Loucy (cell line): Measurements from ENCODE around the gene BRD4.

Source experiments
- H2AFZ ChIP-seq: fragments of 200-600 bp; sonication (generic); 2 replicates; pipeline ENCODE4 v1.6.0; 2016; ENCODE audit warnings: antibody characterized with exemption, mild to moderate bottlenecking, low read length, moderate library complexity
- H3F3A ChIP-seq: fragments of 200-600 bp; 2 replicates; pipeline ENCODE4 v1.6.0; 2016; ENCODE audit warnings: antibody characterized with exemption, low read depth, mild to moderate bottlenecking
- H3K27me3 ChIP-seq: fragments of 200-600 bp; sonication (generic); 2 replicates; pipeline ENCODE4 v1.6.1; 2014; ENCODE audit warnings: low read length, mild to moderate bottlenecking; ENCODE audit not compliant: insufficient read depth, poor library complexity, severe bottlenecking
- H3K36me3 ChIP-seq: fragments of 200-600 bp; sonication (generic); 2 replicates; pipeline ENCODE4 v1.6.1; 2016; ENCODE audit warnings: low read length; ENCODE audit not compliant: insufficient read depth
- H3K4me1 ChIP-seq: fragments of 200-600 bp; sonication (generic); 2 replicates; pipeline ENCODE4 v1.5.1; 2014; ENCODE audit warnings: low read length, mild to moderate bottlenecking; ENCODE audit not compliant: insufficient read depth, poor library complexity, severe bottlenecking
- H3K4me2 ChIP-seq: fragments of 200-600 bp; sonication (generic); 2 replicates; pipeline ENCODE4 v1.6.0; 2014; ENCODE audit warnings: antibody characterized with exemption, low read length, low read depth, mild to moderate bottlenecking; ENCODE audit not compliant: poor library complexity, severe bottlenecking
- H3K4me3 ChIP-seq: fragments of 200-600 bp; sonication (generic); 2 replicates; pipeline ENCODE4 v1.5.1; 2014; ENCODE audit warnings: low read length, mild to moderate bottlenecking, mixed read lengths; ENCODE audit not compliant: poor library complexity, severe bottlenecking
- H3K79me2 ChIP-seq: fragments of 200-600 bp; sonication (generic); 2 replicates; pipeline ENCODE4 v1.6.1; 2014; ENCODE audit warnings: low read length; ENCODE audit not compliant: insufficient read depth
- H3K9ac ChIP-seq: fragments of 200-600 bp; sonication (generic); 2 replicates; pipeline ENCODE4 v1.6.0; 2014; ENCODE audit warnings: mild to moderate bottlenecking, low read depth, low read length, moderate library complexity; ENCODE audit not compliant: poor library complexity, severe bottlenecking
- H3K9me2 ChIP-seq: fragments of 200-600 bp; sonication (generic); replicated peaks from 2 replicates; pipeline ENCODE4 v1.6.1; 2016; ENCODE audit warnings: low read depth, low read length, mixed read lengths
- H3K9me3 ChIP-seq: fragments of 200-600 bp; sonication (generic); 2 replicates; pipeline ENCODE4 v1.6.1; 2014; ENCODE audit warnings: mild to moderate bottlenecking, antibody characterized with exemption, low read length, low read depth; ENCODE audit not compliant: insufficient read depth
- H4K20me1 ChIP-seq: fragments of 200-600 bp; sonication (generic); 2 replicates; pipeline ENCODE4 v1.6.0; 2014; ENCODE audit warnings: antibody characterized with exemption, low read length, mild to moderate bottlenecking; ENCODE audit not compliant: insufficient read depth, poor library complexity, severe bottlenecking
- EZH2phosphoT487 ChIP-seq: fragments of 200-600 bp; IDR thresholded peaks from 2 replicates; pipeline ENCODE4 v1.6.1; 2018; ENCODE audit warnings: antibody characterized with exemption, mild to moderate bottlenecking, moderate library complexity, borderline replicate concordance
- TF ChIP-seq, protein P1 (sequence below): fragments of 200-600 bp; sonication (generic); conservative IDR thresholded peaks from 2 replicates; pipeline ENCODE4 v1.5.1; 2014; ENCODE audit warnings: mild to moderate bottlenecking, antibody characterized with exemption, low read length

Gene BRD4

DNA sequence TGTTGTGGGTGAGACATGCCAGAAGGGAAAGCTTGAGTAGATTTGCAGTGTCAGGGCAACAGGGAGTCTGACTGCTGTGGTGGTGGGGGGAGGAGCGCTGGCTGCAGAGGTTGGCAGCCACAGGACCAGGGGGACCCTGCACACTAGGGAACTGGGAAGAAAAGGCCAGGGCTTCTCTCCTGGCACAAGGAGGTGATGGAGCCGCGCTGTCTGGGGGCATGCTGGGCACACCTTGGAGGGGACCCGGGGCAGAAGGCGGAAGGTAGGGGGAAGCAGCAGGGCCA lies 86.2 kb downstream of the BRD4 start:
- H3K9me2 ChIP-seq = no peaks in the 10 kb centered on the region
- peaks cover 4% of the 10 kb centered on the region; the same call in 1 of the 2 replicates for H3K79me2 ChIP-seq
- no peaks in the 10 kb centered on the region for H3K4me1 ChIP-seq
- no peaks in the 10 kb centered on the region for H3K27me3 ChIP-seq
- peaks cover 12% of the 10 kb centered on the region for H4K20me1 ChIP-seq
- H3K4me2 ChIP-seq = no peak overlapping the region
- peaks cover 91% of the 10 kb centered on the region; the same call in 1 of the 2 replicates for H3K36me3 ChIP-seq
- no peak overlapping the region for H3K9ac ChIP-seq
- no peak overlapping the region for H3K4me3 ChIP-seq
- TF ChIP-seq, protein P1, sequence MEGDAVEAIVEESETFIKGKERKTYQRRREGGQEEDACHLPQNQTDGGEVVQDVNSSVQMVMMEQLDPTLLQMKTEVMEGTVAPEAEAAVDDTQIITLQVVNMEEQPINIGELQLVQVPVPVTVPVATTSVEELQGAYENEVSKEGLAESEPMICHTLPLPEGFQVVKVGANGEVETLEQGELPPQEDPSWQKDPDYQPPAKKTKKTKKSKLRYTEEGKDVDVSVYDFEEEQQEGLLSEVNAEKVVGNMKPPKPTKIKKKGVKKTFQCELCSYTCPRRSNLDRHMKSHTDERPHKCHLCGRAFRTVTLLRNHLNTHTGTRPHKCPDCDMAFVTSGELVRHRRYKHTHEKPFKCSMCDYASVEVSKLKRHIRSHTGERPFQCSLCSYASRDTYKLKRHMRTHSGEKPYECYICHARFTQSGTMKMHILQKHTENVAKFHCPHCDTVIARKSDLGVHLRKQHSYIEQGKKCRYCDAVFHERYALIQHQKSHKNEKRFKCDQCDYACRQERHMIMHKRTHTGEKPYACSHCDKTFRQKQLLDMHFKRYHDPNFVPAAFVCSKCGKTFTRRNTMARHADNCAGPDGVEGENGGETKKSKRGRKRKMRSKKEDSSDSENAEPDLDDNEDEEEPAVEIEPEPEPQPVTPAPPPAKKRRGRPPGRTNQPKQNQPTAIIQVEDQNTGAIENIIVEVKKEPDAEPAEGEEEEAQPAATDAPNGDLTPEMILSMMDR = no peak
- TF ChIP-seq EZH2phosphoT487 = no peak
- H2AFZ ChIP-seq = no peak overlapping the region
- H3F3A ChIP-seq = no peaks in the 10 kb centered on the region
- no peaks in the 10 kb centered on the region for H3K9me3 ChIP-seq

GRCh38 chr19:15245370-15246197 lies 86.8 kb downstream of the BRD4 start:
- Histone ChIP-seq H3K9me2 (no peaks in the 10 kb centered on the region), H2AFZ (no peak overlapping the region), H3K4me3 (no peak overlapping the region), H3K9me3 (no peaks in the 10 kb centered on the region), H3K79me2 (peaks cover 2% of the 10 kb centered on the region; the same call in 1 of the 2 replicates), H3K4me1 (no peaks in the 10 kb centered on the region), H3K4me2 (no peak overlapping the region), H3K9ac (no peak overlapping the region), H3K36me3 (peaks cover 91% of the 10 kb centered on the region; the same call in 1 of the 2 replicates), H4K20me1 (peaks cover 12% of the 10 kb centered on the region), H3K27me3 (no peaks in the 10 kb centered on the region), H3F3A (no peaks in the 10 kb centered on the region)
- TF ChIP-seq, protein P1 = no peak
- TF ChIP-seq EZH2phosphoT487 = no peak

DNA sequence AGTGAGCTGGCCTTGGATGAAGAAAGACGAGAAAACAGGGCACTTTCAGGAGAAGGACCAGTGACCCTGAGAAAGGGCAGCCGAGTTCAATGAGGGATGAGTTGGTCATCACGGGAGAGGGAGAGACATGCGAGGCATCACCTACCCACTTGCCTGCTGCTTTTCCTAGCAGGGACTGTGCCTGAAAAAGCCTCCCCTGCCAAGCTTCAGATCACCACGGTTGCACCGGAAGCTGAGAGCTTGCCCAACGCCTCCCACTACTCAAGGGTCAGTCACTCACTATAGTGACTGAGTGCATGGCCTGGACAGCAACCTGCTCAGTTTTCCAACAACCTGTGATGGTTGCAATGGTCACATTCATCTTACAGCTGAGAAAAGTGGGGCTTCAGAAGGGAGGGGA lies 87.5 kb downstream of the BRD4 start:
- Histone ChIP-seq H3K4me1 (no peaks in the 10 kb centered on the region), H3K4me2 (no peak overlapping the region), H3K9ac (no peak overlapping the region), H3K9me2 (no peaks in the 10 kb centered on the region), H3K79me2 (no peaks in the 10 kb centered on the region), H3K9me3 (no peaks in the 10 kb centered on the region), H3K4me3 (no peak overlapping the region), H3K27me3 (no peaks in the 10 kb centered on the region), H4K20me1 (peaks cover 7% of the 10 kb centered on the region), H3F3A (no peaks in the 10 kb centered on the region), H3K36me3 (peaks cover 90% of the 10 kb centered on the region; the same call in 1 of the 2 replicates), H2AFZ (no peak overlapping the region)
- no peak for TF ChIP-seq EZH2phosphoT487
- TF ChIP-seq, protein P1 = no peak
